Smooth muscle cell of the pulmonary artery (primary cell): Measurements from ENCODE around the gene CPXM1. TPM values are rescaled to one million over a fixed set of nuclear protein-coding genes. Genes with fewer than 3 reads are reported as not detected.

Source experiments
- total RNA-seq: library from RNA; depleted of rRNA; stranded (reverse); fragments of >200 nt; gene quantifications from 2 replicates; pipeline ENCODE4 v1.2.3, GENCODE V29; 2014

CPXM1 gene
- 0.33 TPM in 1 of 2 replicates, not detected in the other for total RNA-seq

GRCh38 chr20:2800521-2801285 is at the start of gene CPXM1:
CPXM1 (minus strand) TSS chr20:2800627; CDS start chr20:2800572, 55 bp downstream.

GRCh38 chr20:2840138-2840966 is 39.9 kb upstream of the CPXM1 start, which contains the start of the genes PCED1A and VPS16:
PCED1A (minus strand) TSS chr20:2840655; CDS start chr20:2839912, 743 bp downstream.
VPS16 (plus strand) TSS chr20:2840745; CDS start chr20:2840775, 30 bp downstream.

GRCh38 chr20:2816030-2816582 is 15.7 kb upstream of the CPXM1 start, which contains the start of gene TMEM239:
TMEM239 (plus strand) TSS chr20:2816364; CDS start chr20:2816555, 191 bp downstream.

GRCh38 chr20:2814587-2815051 is 14.2 kb upstream of the CPXM1 start, which contains the start of gene C20orf141:
C20orf141 (plus strand) TSS chr20:2814987; CDS start chr20:2815185, 198 bp downstream.

Other genes starting within 250 kb of the CPXM1 start
- 80.0 and 122 TPM in 2 replicates for gene NOP56, start 148.0 kb downstream of the CPXM1 start, total RNA-seq
- gene IDH3B, start 136.4 kb downstream of the CPXM1 start, total RNA-seq, result 55.0 and 57.1 TPM in 2 replicates
- gene EBF4, start 107.8 kb downstream of the CPXM1 start, total RNA-seq, result 0.78 and 0.89 TPM in 2 replicates
- gene C20orf141, start 14.4 kb upstream of the CPXM1 start, total RNA-seq, result not detected in 2 replicates
- gene TMEM239, start 15.7 kb upstream of the CPXM1 start, total RNA-seq, result 0.07 TPM in 1 of 2 replicates, not detected in the other
- gene PCED1A, start 40.0 kb upstream of the CPXM1 start, total RNA-seq, result 24.8 and 31.0 TPM in 2 replicates
- 54.2 and 56.6 TPM in 2 replicates for gene VPS16, start 40.1 kb upstream of the CPXM1 start, total RNA-seq
- 39.0 and 40.4 TPM in 2 replicates for gene PTPRA, start 72.9 kb upstream of the CPXM1 start, total RNA-seq
- 0.26 and 0.43 TPM in 2 replicates for gene GNRH2, start 243.0 kb upstream of the CPXM1 start, total RNA-seq
- 23.7 and 31.2 TPM in 2 replicates for gene MRPS26, start 245.4 kb upstream of the CPXM1 start, total RNA-seq